B cell (primary cell): Measurements from ENCODE around the gene SMTN. TPM values are rescaled to one million over a fixed set of nuclear protein-coding genes. Genes with fewer than 3 reads are reported as not detected.
A peak's percentile ranks its signal among the peaks of the same experiment; 100 is the strongest.

ENCODE experiments used
- ATAC-seq: fragments of 200-7000 bp; cut with Tn5 transposase; one replicate; pipeline ENCODE4 v1.10.0; 2021; ENCODE audit warnings: low read depth, mild to moderate bottlenecking, moderate number of reproducible peaks, moderate library complexity
- CTCF ChIA-PET: fragments of 350-600 bp; sonication (Branson Sonifier 250); formaldehyde crosslinking; loops from one replicate; lab custom pipeline; 2021; ENCODE audit warnings: antibody characterized with exemption, inconsistent platforms; lab: Charles Lee
- POLR2A ChIA-PET: fragments of 350-600 bp; sonication (Branson Sonifier 250); formaldehyde crosslinking; loops from one replicate; lab custom pipeline; 2021; ENCODE audit warnings: antibody characterized with exemption; lab: Charles Lee
- DNase-seq: peaks from one replicate; pipeline ENCODE4 v3.0.0; 2013
- H2AFZ ChIP-seq: 2 replicates; pipeline ENCODE4 v1.6.1; 2012; ENCODE audit warnings: mild to moderate bottlenecking, low read depth, low read length; ENCODE audit not compliant: insufficient read depth, poor library complexity, severe bottlenecking
- H3K27ac ChIP-seq, 2 donors: 1 replicate in 1 of 2; 2 replicates in 1 of 2; pipeline ENCODE4 v1.5.1; 2012 to 2013; ENCODE audit warnings: low read length in 2 of 2, mild to moderate bottlenecking in 2 of 2, moderate library complexity in 1 of 2
- H3K27me3 ChIP-seq, 4 experiments: fragments of 200-600 bp in 1 of 4; sonication (generic) in 1 of 4; replicated peaks in 1 of 4; 1 replicate in 2 of 4; 2 replicates in 2 of 4; pipeline versions ENCODE4 v1.6.1 to v1.7.0; 2013 to 2016; ENCODE audit warnings: low read length in 3 of 4, mild to moderate bottlenecking in 2 of 4, mixed read lengths in 1 of 4, moderate library complexity in 1 of 4; ENCODE audit not compliant: insufficient read depth in 4 of 4, control insufficient read depth in 3 of 4; ENCODE audit errors: control extremely low read depth in 1 of 4
- H3K36me3 ChIP-seq, 2 experiments: replicated peaks in 1 of 2; 1 replicate in 1 of 2; 2 replicates in 1 of 2; pipeline versions ENCODE4 v1.6.1 to v1.7.1; 2013; ENCODE audit warnings: low read length in 1 of 2; ENCODE audit not compliant: insufficient read depth in 2 of 2, control insufficient read depth in 1 of 2; ENCODE audit errors: control extremely low read depth in 1 of 2, extremely low read depth in 1 of 2
- H3K4me1 ChIP-seq, 2 donors: fragments of 200-600 bp in 1 of 2; sonication (generic) in 1 of 2; 1 replicate in 1 of 2; 2 replicates in 1 of 2; pipeline versions ENCODE4 v1.5.1 to v1.6.1; 2013 to 2017; ENCODE audit warnings: low read length in 2 of 2; ENCODE audit not compliant: control insufficient read depth in 2 of 2, insufficient read depth in 2 of 2
- H3K4me2 ChIP-seq: replicated peaks from 2 replicates; pipeline ENCODE3; 2012; ENCODE audit warnings: mild to moderate bottlenecking, low read depth, low read length; ENCODE audit not compliant: poor library complexity, severe bottlenecking
- H3K4me3 ChIP-seq, 5 experiments: fragments of 200-600 bp in 1 of 5; sonication (generic) in 1 of 5; 1 replicate in 3 of 5; 2 replicates in 2 of 5; pipeline versions ENCODE4 v1.5.1 to v1.7.0; 2011 to 2016; ENCODE audit warnings: low read length in 4 of 5, mild to moderate bottlenecking in 4 of 5, low read depth in 2 of 5, control low read depth in 1 of 5, moderate library complexity in 1 of 5; ENCODE audit not compliant: insufficient read depth in 1 of 5; ENCODE audit errors: control extremely low read depth in 1 of 5, extremely low read depth in 1 of 5
- H3K79me2 ChIP-seq: fragments of 200-600 bp; sonication (generic); one replicate; pipeline ENCODE4 v1.6.0; 2016; ENCODE audit warnings: low read length; ENCODE audit not compliant: control insufficient read depth, insufficient read depth
- H3K9ac ChIP-seq: fragments of 200-600 bp; sonication (generic); 2 replicates; pipeline ENCODE4 v1.6.1; 2017; ENCODE audit warnings: mild to moderate bottlenecking, low read length, moderate library complexity
- H3K9me3 ChIP-seq, 3 donors: one replicate each; pipeline versions ENCODE4 v1.6.1 to v1.7.1; 2013; ENCODE audit warnings: low read length in 2 of 3; ENCODE audit not compliant: control insufficient read depth in 2 of 3, insufficient read depth in 1 of 3; ENCODE audit errors: control extremely low read depth in 1 of 3
- H4K20me1 ChIP-seq: 2 replicates; pipeline ENCODE4 v1.6.0; 2012; ENCODE audit warnings: mild to moderate bottlenecking, low read length; ENCODE audit not compliant: insufficient read depth, control insufficient read depth, poor library complexity, severe bottlenecking
- H3K27ac Mint-ChIP-seq: one replicate; pipeline ENCODE4 v1.8.0; 2021; ENCODE audit warnings: mixed read lengths
- H3K27me3 Mint-ChIP-seq: one replicate; pipeline ENCODE4 v1.8.0; 2021; ENCODE audit warnings: mixed read lengths
- H3K4me1 Mint-ChIP-seq: one replicate; pipeline ENCODE4 v1.8.0; 2021; ENCODE audit warnings: mixed read lengths
- H3K4me3 Mint-ChIP-seq: one replicate; pipeline ENCODE4 v1.8.0; 2021; ENCODE audit warnings: mixed read lengths
- H3K9me3 Mint-ChIP-seq: one replicate; pipeline ENCODE4 v1.8.0; 2022; ENCODE audit warnings: mixed read lengths; ENCODE audit not compliant: insufficient read depth
- EZH2 ChIP-seq: IDR thresholded peaks from 2 replicates; pipeline ENCODE4 v1.6.1; 2012; ENCODE audit warnings: borderline replicate concordance, low read depth, mild to moderate bottlenecking, moderate library complexity, low read length; ENCODE audit not compliant: insufficient read depth, poor library complexity, severe bottlenecking
- WGBS: methylation state at CpG from one replicate; pipeline ENCODE4 v1.1.5; 2013; ENCODE audit warnings: missing lambda C conversion rate; ENCODE audit not compliant: insufficient coverage; 5-methylcytosine and 5-hydroxymethylcytosine counted together
- intact Hi-C: fragments of 100-400 bp; cut with micrococcal nuclease; formaldehyde crosslinking; loops from one replicate; pipeline ENCODE4 v1.10.0; 2022
- polyA plus RNA-seq: library from polyadenylated mRNA; depleted of rRNA; stranded (reverse); fragments of >200 nt; gene quantifications from 2 replicates; pipeline ENCODE4 v1.2.3, GENCODE V29; 2012
- total RNA-seq, 2 donors: library from RNA; stranded (reverse); fragments of 120-200 nt in 1 of 2; gene quantifications; 1 replicate in 1 of 2; 2 replicates in 1 of 2; pipeline versions ENCODE4 v1.2.3 to v1.2.4, GENCODE V29; 2013 to 2022
- TF ChIP-seq, protein P1 (sequence below): fragments of 200-600 bp; IDR thresholded peaks from one replicate; pipeline ENCODE4 v1.8.0; 2022; ENCODE audit warnings: antibody characterized with exemption, mild to moderate bottlenecking

Gene SMTN
- total and polyA plus RNA-seq, 2 donors (not counting 1 experiment from before 2014, with no cell fraction given): 4.0 to 7.0 TPM

DNA sequence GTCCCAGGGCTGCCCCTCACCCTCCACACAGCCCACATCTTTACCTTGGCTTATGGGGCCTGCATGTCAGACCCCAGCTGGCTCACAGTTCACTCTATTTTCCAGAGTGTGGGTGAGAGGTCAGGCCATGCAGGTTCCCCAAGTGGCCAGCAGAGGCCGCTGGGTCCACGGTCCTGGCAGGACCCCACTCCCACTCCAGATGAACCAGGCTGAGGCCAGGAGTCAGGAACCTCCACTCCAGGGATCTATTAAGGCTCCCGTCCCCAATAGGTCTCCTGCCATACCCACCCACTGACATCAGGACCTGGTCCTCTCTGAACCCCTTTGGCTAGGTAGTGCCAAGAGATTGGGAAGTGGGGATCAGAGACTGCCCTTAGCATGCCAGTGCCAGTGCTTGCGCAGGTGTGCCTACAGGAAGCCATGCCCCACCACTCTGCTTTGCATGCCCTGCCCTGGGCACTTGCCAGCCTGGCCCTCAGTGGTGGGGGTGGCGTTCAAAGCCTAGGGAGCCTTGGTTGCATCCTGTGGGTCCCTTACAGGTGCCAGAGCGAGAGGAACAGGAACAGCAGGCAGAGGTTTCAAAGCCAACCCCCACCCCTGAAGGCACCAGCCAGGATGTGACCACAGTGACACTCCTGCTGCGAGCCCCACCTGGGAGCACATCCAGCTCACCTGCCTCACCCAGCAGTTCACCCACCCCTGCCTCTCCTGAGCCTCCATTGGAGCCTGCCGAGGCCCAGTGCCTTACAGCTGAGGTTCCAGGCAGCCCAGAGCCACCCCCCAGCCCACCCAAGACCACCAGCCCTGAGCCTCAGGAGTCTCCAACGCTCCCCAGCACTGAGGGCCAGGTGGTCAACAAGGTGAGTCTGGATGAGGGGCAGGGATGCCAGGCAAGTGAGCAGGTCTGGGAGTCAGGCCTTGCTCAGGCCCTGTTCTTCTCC, 8.3 kb downstream of the SMTN start:
- H3K27me3 Mint-ChIP-seq: no peaks in the 10 kb centered on the region
- H3K9me3 ChIP-seq: no peaks in the 10 kb centered on the region
- H3K9ac ChIP-seq: peak overlapping the region; percentile 9
- peaks cover 14 to 39% of the 10 kb centered on the region in 2 donors for H3K4me1 ChIP-seq
- peaks cover 16% of the 10 kb centered on the region for H3K4me1 Mint-ChIP-seq
- H3K9me3 Mint-ChIP-seq: no peaks in the 10 kb centered on the region
- no peaks in the 10 kb centered on the region for H4K20me1 ChIP-seq
- no peaks in the 10 kb centered on the region for H3K27me3 ChIP-seq
- H2AFZ ChIP-seq: peak overlapping the region; percentile 50
- H3K27ac Mint-ChIP-seq: peak overlapping the region; percentile 77
- no peak overlapping the region for H3K4me3 ChIP-seq
- ChIA-PET CTCF (interaction anchor here (0.8 to 2.3 kb wide), 9 partner anchors 18 to 224 kb away, joined by 3 to 9 read pairs (median 3); partner anchors contain the start of gene SELENOM), POLR2A (interaction anchor here (0.6 kb wide), 1 partner anchor 72 kb away, joined by 4 read pairs; no protein-coding TSS in a partner anchor)
- DNase-seq (peak; percentile 63), ATAC-seq (peak; percentile 35)
- WGBS: 54% methylated on average over 6 of the region's 9 CpGs
- no peak for TF ChIP-seq EZH2
- TF ChIP-seq, protein P1, sequence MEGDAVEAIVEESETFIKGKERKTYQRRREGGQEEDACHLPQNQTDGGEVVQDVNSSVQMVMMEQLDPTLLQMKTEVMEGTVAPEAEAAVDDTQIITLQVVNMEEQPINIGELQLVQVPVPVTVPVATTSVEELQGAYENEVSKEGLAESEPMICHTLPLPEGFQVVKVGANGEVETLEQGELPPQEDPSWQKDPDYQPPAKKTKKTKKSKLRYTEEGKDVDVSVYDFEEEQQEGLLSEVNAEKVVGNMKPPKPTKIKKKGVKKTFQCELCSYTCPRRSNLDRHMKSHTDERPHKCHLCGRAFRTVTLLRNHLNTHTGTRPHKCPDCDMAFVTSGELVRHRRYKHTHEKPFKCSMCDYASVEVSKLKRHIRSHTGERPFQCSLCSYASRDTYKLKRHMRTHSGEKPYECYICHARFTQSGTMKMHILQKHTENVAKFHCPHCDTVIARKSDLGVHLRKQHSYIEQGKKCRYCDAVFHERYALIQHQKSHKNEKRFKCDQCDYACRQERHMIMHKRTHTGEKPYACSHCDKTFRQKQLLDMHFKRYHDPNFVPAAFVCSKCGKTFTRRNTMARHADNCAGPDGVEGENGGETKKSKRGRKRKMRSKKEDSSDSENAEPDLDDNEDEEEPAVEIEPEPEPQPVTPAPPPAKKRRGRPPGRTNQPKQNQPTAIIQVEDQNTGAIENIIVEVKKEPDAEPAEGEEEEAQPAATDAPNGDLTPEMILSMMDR: peak; percentile 67
- H3K4me3 Mint-ChIP-seq: peak overlapping the region; percentile 60
- intact Hi-C loops: loop anchor here (1.0 to 5.0 kb wide), 3 partner anchors 59 to 327 kb away; no protein-coding TSS in a partner anchor
- H3K4me2 ChIP-seq: peak overlapping the region; percentile 51
- H3K27ac ChIP-seq: peak overlapping the region; percentile 29 to 36
- peaks cover under 1% of the 10 kb centered on the region for H3K79me2 ChIP-seq
- no peaks in the 10 kb centered on the region for H3K36me3 ChIP-seq
